ENCODE data around the gene ZBTB46.
"Not testable (repeated sequence)": the region's sequence is repeated elsewhere in the genome, so short reads cannot be mapped to it uniquely, and the experiment has no call there.

Gene ZBTB46

GRCh38 chr20:63811491-63811875, 19.6 kb downstream of the ZBTB46 start:
- no peak for DNase-seq

DNA sequence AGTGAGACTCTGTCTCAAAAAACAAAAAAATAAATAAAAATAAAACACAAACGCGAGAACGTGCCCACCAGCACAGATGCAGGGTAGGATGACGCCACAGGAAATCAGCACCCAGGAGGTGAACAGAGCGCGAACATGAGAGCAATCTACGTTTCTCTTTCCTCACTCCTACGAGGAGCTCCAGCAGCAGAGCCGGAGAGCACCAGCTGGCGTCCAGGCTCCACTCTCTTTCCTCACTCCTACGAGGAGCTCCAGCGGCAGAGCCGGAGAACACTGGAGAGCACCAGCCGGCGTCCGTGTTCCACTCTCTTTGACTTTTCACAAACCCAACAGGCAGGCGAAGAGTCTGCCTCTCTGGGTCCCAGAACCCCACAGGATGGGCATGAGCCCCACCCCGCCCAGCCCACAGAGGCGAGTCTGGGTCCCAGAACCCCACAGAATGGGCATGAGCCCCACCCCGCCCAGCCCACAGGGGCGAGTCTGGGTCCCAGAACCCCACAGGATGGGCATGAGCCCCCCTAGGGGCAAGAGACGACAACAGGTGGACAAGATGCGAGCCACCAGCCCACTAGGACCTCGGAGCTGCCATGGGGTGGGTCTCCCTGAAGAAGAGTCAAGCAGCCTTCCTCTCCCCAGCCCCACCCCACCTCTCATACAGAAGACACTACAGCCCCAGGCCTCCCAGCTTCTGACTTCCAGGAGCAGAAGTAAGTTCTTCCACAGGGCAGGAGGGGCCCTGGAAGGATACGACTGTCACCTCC, 20.2 kb downstream of the ZBTB46 start:
- DNase-seq, result no peak

GRCh38 chr20:63809856-63810255, 21.2 kb downstream of the ZBTB46 start:
- DNase-seq, result no peak

- no peak for DNase-seq
These were observed 21.9 kb downstream of the ZBTB46 start for GRCh38 chr20:63808964-63809674.

GRCh38 chr20:63808145-63808724, 22.8 kb downstream of the ZBTB46 start:
- no peak for DNase-seq

- no peak for DNase-seq
These were observed 23.4 kb downstream of the ZBTB46 start for GRCh38 chr20:63807654-63808053.

DNA sequence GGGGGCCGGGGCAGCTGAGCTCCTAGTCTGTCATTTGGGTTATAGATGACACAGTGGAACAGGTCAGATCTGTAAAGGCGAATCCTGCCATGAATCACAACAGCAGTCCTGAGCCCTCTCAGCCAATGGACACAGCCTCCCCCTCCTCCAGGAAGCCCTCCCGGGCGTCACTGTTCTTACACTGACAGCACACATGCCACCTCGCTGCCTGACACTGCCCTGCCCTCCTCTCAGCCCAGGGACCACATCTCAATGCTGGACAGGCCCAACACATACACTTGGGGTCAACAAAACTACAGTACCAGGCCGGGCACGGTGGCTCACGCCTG, 26.8 kb downstream of the ZBTB46 start:
- no peak for DNase-seq

DNA sequence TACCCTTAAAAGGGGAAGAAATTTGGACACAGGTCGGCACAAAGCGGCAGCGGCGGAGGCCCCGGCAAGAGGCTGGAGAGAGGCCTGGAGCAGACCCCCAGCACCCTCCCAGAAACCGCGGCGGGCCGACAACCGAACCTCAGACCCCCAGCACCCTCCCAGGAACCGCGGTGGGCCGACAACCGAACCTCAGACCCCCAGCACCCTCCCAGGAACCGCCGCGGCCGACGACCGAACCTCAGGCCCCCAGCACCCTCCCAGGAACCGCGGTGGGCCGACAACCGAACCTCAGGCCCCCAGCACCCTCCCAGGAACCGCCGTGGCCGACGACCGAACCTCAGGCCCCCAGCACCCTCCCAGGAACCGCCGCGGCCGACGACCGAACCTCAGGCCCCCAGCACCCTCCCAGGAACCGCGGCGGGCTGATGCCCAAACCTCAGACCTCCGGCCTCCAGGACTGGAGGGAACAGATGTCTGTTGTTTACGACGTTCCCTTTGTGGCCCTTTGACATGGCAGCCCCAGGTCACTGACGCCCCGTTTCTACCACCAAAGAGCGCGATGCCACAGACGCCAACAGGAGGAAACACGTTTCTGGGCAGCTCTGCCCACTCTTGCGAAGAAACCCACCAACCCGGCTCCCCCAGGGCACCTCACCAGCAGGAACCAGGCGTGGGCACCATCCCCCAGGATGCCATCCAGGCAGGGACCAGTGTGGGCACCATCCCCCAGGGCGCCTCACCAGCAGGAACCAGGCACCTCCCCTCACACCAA, 28.4 kb downstream of the ZBTB46 start:
- DNase-seq, result no peak

DNA sequence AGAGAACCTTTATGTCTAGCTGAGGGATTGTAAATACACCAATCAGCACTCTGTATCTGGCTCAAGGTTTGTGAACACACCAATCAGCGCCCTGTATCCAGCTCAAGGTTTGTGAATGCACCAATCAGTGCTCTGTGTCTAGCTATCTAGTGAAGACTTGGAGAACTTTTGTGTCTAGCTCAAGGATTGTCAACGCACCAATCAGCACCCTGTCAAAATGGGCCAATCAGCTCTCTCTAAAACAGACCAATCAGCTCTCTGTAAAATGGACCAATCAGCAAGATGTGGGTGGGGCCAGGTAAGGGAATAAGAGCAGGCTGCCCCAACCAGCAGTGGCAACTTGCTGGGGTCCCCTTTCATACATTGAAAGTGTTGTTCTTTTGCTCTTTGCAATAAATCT, 29.9 kb downstream of the ZBTB46 start:
- not testable (repeated sequence) for DNase-seq

DNA sequence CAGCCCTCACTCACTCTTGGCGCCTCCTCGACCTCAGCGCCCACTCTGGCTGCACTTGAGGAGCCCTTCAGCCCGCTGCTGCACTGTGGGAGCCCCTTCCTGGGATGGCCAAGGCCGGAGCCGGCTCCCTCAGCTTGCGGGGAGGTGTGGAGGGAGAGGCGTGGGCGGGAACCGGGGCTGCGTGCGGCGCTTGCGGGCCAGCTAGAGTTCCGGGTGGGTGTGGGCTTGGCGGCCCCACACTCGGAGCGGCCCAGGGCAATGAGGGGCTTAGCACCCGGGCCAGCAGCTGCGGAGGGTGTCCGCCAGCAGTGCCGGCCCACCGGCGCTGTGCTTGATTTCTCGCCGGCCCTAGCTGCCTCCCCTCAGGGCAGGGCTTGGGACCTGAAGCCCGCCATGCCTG, 30.7 kb downstream of the ZBTB46 start:
- not testable (repeated sequence) for DNase-seq

DNA sequence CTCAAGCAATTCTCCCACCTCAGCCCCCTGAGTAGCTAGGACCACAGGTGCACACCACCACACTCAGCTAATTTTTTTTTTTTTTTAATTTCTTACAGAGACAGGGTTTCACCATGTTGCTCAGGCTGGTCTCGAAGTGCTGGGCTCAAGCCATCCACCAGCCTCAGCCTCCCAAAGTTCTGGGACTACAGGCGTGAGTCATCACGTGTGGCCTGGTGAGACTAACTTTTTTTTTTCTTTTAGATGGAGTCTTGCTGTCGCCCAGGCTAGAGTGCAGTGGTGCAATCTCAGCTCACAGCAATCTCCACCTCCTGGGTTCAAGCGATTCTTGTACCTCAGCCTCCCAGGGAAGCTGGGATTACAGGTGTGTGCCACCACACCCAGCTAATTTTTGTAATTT, 31.9 kb downstream of the ZBTB46 start:
- DNase-seq, result not testable (repeated sequence)

GRCh38 chr20:63797175-63797574, 33.9 kb downstream of the ZBTB46 start:
- not testable (repeated sequence) for DNase-seq

- no peak for DNase-seq
These were observed 35.8 kb downstream of the ZBTB46 start for GRCh38 chr20:63795178-63795830.

DNA sequence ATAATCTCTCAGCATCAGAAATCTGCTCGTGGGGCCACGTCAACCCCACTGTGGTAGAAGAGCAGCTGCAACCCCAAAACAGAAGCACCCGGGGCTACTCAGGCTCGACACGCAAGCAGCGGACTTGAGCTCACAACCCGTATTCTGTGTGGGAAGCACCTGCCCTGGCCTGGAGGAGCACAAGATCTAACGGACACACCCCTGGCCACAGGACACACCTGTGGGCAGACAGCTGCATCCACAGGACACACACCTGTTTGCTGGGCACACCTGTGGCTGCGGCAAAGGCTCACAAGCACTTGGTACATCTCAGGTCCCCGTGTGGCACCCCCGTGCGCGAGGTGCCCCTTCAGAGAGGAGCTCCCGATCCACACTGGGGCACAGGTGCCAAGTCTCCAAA, 36.5 kb downstream of the ZBTB46 start:
- DNase-seq, result no peak

- DNase-seq, result no peak
These were observed 38.2 kb downstream of the ZBTB46 start for GRCh38 chr20:63792866-63793265.

DNA sequence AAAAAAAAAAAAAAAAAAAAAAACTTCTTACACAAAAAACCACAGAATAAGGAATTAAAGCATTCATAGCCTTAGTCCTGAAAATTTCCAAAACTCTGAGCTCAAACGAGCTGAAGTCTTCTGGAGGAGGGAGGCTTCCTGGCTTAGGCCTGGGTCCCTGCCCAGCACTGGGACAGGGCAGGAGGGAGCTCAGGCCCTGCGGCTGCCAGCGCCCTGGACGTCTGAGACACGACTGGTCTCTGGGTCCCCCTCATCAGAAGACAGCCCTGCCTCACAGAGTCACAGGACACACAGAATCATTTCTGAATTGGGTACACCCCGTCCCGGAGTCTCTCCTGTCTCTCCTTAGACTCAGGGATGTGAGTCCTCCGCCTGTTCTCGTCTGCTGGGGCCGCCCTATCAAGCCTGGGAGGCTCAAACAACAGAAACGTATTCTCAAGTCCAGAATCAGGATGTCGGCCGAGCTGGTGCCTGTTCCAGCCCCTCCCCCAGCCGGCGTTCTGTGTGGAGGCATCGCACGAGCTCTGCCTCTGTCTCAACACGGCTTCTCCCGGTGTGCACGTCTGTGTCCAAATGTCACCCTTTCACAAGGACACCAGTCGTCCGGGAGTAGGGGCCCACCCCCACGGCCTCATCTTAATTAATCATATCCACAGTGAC, 39.4 kb downstream of the ZBTB46 start:
- DNase-seq, result no peak

DNA sequence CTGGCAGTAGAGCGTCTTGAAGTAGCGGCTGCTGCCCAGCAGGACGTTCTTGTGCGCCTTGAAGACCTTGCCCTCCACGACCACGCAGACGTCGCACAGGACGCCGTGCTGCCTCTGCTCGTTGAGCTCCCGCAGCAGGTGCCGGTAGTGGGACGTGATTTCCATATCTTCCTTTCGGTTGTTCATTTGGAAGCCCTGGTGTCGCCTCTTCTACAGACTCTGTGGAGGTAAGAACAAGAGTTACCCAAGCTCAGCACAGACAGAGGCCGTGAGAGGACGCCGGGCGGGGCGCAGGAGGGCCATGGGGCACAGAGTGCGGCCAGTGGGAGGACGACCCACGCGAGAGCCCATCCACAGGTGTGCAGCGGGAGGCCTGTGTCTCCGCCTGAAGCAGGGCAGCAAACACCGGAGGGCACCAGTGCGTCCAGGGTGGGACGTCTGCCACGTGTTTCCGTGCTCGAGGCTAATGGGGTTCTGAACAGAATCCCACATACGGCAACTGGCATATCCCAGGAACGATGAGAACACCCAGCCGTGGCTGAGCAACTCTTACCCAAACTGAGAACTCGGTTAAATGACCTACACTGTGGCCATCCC, 40.4 kb downstream of the ZBTB46 start:
- no peak for DNase-seq

GRCh38 chr20:63789836-63790571, 41.1 kb downstream of the ZBTB46 start:
- no peak for DNase-seq

DNA sequence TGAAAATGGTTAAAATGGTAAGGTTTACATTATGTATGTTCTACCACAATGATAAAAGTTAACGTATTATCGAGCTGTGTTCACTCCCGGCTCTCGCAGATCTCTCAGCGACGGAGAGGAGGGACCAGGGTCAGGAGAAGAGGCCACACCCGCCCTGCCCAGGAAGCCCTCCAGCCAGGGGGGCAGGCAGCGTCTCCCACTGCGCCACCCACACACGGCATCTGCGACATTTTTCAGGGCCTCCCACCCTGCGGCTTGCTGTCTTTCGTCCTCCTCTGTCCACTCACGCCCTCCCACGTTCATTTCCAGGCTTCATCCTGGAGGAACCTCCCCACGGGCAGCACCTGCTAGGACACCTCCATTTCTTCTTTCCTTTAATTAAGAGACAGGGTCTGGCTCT, 43.3 kb downstream of the ZBTB46 start:
- DNase-seq, result no peak

DNA sequence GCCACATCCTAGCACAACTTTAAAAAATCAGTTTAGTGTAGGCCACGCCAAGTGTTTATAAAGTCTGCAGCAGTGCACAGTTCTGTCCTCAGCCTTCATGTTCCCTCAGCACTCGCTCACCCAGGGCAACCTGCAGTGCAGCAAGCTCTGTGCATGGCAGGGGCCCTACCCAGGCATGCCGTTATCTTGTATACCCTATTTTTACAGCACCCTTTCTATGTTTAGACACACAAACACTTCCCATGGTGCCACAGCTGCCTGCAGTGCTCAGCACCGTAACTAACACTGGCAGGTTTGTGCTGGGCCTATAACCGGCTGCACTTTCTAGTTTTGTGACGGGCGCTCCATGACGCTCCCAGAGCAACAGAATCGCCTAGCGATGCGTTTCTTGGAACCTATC, 43.8 kb downstream of the ZBTB46 start:
- DNase-seq, result no peak

DNA sequence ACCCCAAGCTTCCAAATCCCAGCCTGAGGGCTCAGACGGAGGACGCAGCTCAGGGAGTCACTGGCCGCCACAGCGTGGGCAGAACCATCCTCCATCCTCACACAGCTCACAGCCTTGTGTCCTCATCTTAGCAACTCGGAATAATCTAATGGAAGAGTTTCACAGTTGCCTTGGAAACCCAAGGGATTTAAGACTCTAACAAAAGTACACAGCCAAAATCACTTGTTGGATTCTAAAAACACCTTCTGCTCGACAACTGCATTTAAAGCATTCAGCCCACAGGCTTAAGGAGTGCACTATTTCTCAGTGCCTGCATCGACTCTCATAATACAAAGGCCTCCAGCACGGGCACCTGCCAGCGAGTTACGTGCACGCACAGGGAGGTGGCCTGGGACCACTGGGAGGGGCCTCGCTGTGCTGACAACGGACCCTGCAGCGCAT, 45.4 kb downstream of the ZBTB46 start:
- DNase-seq, result no peak
